ENCODE data around the gene TMBIM1.

The TMBIM1 gene

GRCh38 chr2:218301176-218301819 lies 9.0 kb upstream of the TMBIM1 start:
- H3K27ac ChIP-seq (ENCODE audit: low read depth, low read length): no peak overlapping the region
- no peaks in the 10 kb centered on the region for H3K27me3 ChIP-seq (ENCODE audit: low read length)
- no peak overlapping the region for H3K4me3 ChIP-seq (ENCODE audit: insufficient read depth, low read length, poor library complexity, severe bottlenecking)
- H3K79me2 ChIP-seq (ENCODE audit: insufficient read depth, low read length): no peaks in the 10 kb centered on the region
- H3K9ac ChIP-seq (ENCODE audit: low read length): no peak overlapping the region
- H2AFZ ChIP-seq (ENCODE audit: low read depth, low read length, severe bottlenecking): no peak overlapping the region
- no peaks in the 10 kb centered on the region for H4K20me1 ChIP-seq (ENCODE audit: low read depth, low read length)
- no peaks in the 10 kb centered on the region for H3F3A ChIP-seq (ENCODE audit: insufficient read depth)
- H3K9me3 ChIP-seq (ENCODE audit: insufficient read depth, low read length): no peaks in the 10 kb centered on the region
- H3K36me3 ChIP-seq (ENCODE audit: low read length): no peaks in the 10 kb centered on the region
- no peaks in the 10 kb centered on the region for H3K9me2 ChIP-seq (replicated peaks; ENCODE audit: insufficient read depth, low read length)
- H3K4me2 ChIP-seq (ENCODE audit: low read depth, low read length, poor library complexity, severe bottlenecking): no peak overlapping the region
- TF ChIP-seq CTCF (IDR thresholded peaks at IDR 0.05; ENCODE audit: insufficient read depth, low read length, poor library complexity, severe bottlenecking) (peak; percentile 85), EZH2phosphoT487 (conservative IDR thresholded peaks at IDR 0.05; ENCODE audit: low read length) (no peak)

- TF ChIP-seq CTCF (IDR thresholded peaks at IDR 0.05; ENCODE audit: insufficient read depth, low read length, poor library complexity, severe bottlenecking) (no peak), EZH2phosphoT487 (conservative IDR thresholded peaks at IDR 0.05; ENCODE audit: low read length) (no peak)
- no peak overlapping the region for H3K9ac ChIP-seq (ENCODE audit: low read length)
- no peaks in the 10 kb centered on the region for H3K27me3 ChIP-seq (ENCODE audit: low read length)
- H4K20me1 ChIP-seq (ENCODE audit: low read depth, low read length): no peaks in the 10 kb centered on the region
- no peaks in the 10 kb centered on the region for H3K9me3 ChIP-seq (ENCODE audit: insufficient read depth, low read length)
- no peaks in the 10 kb centered on the region for H3K79me2 ChIP-seq (ENCODE audit: insufficient read depth, low read length)
- no peaks in the 10 kb centered on the region for H3K9me2 ChIP-seq (replicated peaks; ENCODE audit: insufficient read depth, low read length)
- H3K4me2 ChIP-seq (ENCODE audit: low read depth, low read length, poor library complexity, severe bottlenecking): no peak overlapping the region
- H3K4me3 ChIP-seq (ENCODE audit: insufficient read depth, low read length, poor library complexity, severe bottlenecking): no peak overlapping the region
- no peak overlapping the region for H3K27ac ChIP-seq (ENCODE audit: low read depth, low read length)
- no peaks in the 10 kb centered on the region for H3F3A ChIP-seq (ENCODE audit: insufficient read depth)
- no peaks in the 10 kb centered on the region for H3K36me3 ChIP-seq (ENCODE audit: low read length)
- H2AFZ ChIP-seq (ENCODE audit: low read depth, low read length, severe bottlenecking): no peak overlapping the region
Measured at GRCh38 chr2:218300141-218300540, 7.8 kb upstream of the TMBIM1 start.

- no peak overlapping the region for H3K27ac ChIP-seq (ENCODE audit: low read depth, low read length)
- no peaks in the 10 kb centered on the region for H3K36me3 ChIP-seq (ENCODE audit: low read length)
- H3K9me3 ChIP-seq (ENCODE audit: insufficient read depth, low read length): no peaks in the 10 kb centered on the region
- no peaks in the 10 kb centered on the region for H4K20me1 ChIP-seq (ENCODE audit: low read depth, low read length)
- no peaks in the 10 kb centered on the region for H3K79me2 ChIP-seq (ENCODE audit: insufficient read depth, low read length)
- H2AFZ ChIP-seq (ENCODE audit: low read depth, low read length, severe bottlenecking): no peak overlapping the region
- H3K27me3 ChIP-seq (ENCODE audit: low read length): no peaks in the 10 kb centered on the region
- H3K9ac ChIP-seq (ENCODE audit: low read length): no peak overlapping the region
- no peaks in the 10 kb centered on the region for H3F3A ChIP-seq (ENCODE audit: insufficient read depth)
- H3K4me3 ChIP-seq (ENCODE audit: insufficient read depth, low read length, poor library complexity, severe bottlenecking): no peak overlapping the region
- H3K9me2 ChIP-seq (replicated peaks; ENCODE audit: insufficient read depth, low read length): no peaks in the 10 kb centered on the region
- H3K4me2 ChIP-seq (ENCODE audit: low read depth, low read length, poor library complexity, severe bottlenecking): no peak overlapping the region
- no peak for TF ChIP-seq CTCF (IDR thresholded peaks at IDR 0.05; ENCODE audit: insufficient read depth, low read length, poor library complexity, severe bottlenecking)
Measured at GRCh38 chr2:218298314-218298875, 6.1 kb upstream of the TMBIM1 start.
